Measurements from ENCODE around the gene ANAPC7. TPM values are rescaled to one million over a fixed set of nuclear protein-coding genes. Genes with fewer than 3 reads are reported as not detected.
A peak's percentile ranks its signal among the peaks of the same experiment; 100 is the strongest.
"Not testable (repeated sequence)": the region's sequence is repeated elsewhere in the genome, so short reads cannot be mapped to it uniquely, and the experiment has no call there.

The ANAPC7 gene, protein sequence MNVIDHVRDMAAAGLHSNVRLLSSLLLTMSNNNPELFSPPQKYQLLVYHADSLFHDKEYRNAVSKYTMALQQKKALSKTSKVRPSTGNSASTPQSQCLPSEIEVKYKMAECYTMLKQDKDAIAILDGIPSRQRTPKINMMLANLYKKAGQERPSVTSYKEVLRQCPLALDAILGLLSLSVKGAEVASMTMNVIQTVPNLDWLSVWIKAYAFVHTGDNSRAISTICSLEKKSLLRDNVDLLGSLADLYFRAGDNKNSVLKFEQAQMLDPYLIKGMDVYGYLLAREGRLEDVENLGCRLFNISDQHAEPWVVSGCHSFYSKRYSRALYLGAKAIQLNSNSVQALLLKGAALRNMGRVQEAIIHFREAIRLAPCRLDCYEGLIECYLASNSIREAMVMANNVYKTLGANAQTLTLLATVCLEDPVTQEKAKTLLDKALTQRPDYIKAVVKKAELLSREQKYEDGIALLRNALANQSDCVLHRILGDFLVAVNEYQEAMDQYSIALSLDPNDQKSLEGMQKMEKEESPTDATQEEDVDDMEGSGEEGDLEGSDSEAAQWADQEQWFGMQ
- 79.0 and 84.2 TPM in 2 replicates for total RNA-seq (2014; rRNA removed; shearing (Covaris generic))
- 43.0 and 47.6 TPM in 2 replicates for polyA plus RNA-seq (2015; cell fraction: cytosol; rRNA removed)
- 153 and 184 TPM in 2 replicates for polyA plus RNA-seq (2015; cell fraction: nucleus; rRNA removed)

- peak; percentile 86 for DNase-seq (ENCODE audit: low read depth)
Measured at GRCh38 chr12:110403146-110403975, at the start of gene ANAPC7. Gene ANAPC7, minus strand, starts transcription at chr12:110403708. Its CDS starts 81 bp downstream, at chr12:110403627.

DNA sequence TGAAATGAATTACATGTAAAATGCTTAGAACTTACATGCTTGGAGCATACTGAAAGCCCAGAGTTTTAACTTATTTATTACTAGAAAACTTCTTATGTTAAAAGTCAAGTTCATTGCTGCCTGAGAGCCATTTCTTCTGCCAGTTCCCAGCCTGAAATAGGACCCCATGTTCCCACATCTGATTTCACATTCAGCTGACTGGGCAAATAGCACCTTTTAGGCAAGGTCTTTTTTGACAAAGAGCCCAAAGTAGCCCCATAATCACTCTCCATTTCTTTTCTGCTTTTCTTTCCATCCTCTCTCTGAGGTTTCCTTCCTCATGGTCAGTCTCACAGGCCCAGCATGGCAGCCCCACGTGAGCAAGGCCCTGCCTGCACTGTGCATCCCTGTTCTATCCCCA lies 47.8 kb upstream of the ANAPC7 start:
- DNase-seq (ENCODE audit: low read depth): no peak

DNA sequence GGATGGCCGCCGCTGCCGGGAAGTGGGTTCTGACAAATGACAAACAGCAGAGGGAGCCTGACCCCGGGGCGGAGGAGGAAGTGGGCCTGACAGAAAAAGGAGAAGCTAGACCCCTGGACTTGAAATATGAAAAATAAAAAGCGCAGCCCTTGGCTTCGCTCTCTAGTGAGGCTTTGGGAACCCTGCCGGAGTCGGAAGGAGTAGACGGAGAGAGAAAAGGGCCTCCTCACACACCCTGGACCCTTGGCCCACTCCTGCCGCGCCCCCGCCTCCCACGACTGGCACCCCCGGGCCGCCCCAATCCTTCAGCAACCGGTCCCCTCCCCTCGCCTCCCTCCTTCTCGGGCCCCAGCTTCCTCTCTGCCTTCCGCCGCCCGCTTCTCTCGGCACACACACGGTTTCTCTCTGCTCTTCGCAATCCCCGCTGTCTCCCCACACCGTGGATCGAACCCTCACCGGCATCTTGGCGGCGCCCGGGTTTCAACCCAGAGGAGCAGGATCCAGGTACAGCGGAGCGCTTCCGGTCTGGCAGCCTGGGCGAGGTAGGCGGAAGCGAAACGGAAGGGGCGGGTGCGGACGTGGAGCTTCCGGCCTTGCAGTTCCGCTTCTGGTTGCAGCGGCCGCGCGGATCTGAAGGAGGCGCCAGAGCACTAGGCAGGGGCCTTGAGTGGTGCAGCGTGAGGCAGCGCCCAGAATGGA lies 46.4 kb upstream of the ANAPC7 start, which contains the start of gene ARPC3:
Gene ARPC3 (minus strand): TSS at position 539 of the 699 bp plus-strand sequence. CDS start 77 bp downstream, at position 462.
- peak; percentile 95 for DNase-seq (ENCODE audit: low read depth)

GRCh38 chr12:110444455-110444854 lies 40.9 kb upstream of the ANAPC7 start:
- DNase-seq (ENCODE audit: low read depth): no peak

- peak; percentile 41 for DNase-seq (ENCODE audit: low read depth)
Measured at GRCh38 chr12:110436231-110436630, 32.7 kb upstream of the ANAPC7 start.

DNA sequence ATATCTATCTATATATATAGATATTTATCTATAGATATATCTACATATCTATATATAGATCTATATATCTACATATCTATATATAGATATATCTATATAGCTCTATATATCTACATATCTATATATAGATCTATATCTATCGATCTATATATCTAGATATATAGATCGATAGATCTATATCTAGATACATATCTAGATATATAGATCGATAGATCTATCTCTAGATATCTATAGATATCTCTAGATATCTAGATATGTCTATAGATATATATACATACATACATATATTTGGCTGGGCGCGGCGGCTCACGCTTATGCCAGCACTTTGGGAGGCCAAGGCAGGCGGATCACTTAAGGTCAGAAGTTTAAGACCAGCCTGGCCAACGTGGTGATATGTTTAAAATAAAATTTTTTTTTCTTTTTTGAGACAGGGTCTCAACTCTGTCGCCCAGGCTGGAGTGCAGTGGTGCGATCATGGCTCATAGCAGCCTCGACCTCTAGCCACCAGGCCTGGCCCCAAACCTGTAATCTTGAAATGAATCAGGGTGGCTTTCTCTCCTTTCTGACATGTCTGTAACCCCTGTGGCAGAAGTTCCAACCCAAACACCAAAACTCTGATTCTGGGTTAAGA lies 28.6 kb upstream of the ANAPC7 start:
- no peak for DNase-seq (ENCODE audit: low read depth)

GRCh38 chr12:110429676-110430075 lies 26.2 kb upstream of the ANAPC7 start:
- DNase-seq (ENCODE audit: low read depth): not testable (repeated sequence)

DNA sequence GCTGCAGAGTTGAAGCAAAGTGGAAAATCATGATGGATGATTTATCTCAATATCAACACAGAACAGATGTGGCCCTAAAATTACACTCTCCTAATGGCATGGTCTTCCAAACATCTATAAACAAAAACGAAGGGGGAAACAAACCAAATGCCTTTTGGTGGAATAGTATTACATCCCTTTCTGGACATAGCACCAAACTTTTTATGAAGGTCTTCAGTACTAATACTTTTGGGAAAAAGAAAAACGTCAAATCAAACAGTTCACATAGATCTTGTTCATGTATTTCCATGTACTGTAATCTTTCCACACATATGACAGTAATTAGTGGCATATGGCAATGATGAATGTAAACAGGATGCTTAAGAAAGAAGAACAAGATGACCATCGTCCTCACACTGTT lies 22.9 kb upstream of the ANAPC7 start:
- DNase-seq (ENCODE audit: low read depth): no peak

DNA sequence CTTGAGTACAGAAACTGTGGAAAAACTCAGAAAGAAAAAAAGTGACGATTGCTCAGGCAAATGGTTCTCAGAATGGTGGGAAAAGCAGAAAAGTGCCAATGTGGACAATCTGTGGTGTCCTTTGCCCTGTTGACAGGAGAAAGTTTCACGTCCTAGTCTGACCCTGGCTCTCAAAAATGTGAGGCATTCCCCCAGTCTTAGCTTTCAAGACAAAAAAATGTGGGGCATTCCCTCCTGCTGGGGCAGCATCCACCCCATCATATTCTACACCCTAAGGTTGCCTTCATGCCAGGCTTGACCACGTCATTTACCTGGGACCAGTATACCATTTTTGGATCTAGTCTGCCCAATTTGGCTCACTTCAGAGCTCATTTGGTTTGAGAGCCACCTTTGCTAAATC lies 20.7 kb upstream of the ANAPC7 start:
- DNase-seq (ENCODE audit: low read depth): no peak

DNA sequence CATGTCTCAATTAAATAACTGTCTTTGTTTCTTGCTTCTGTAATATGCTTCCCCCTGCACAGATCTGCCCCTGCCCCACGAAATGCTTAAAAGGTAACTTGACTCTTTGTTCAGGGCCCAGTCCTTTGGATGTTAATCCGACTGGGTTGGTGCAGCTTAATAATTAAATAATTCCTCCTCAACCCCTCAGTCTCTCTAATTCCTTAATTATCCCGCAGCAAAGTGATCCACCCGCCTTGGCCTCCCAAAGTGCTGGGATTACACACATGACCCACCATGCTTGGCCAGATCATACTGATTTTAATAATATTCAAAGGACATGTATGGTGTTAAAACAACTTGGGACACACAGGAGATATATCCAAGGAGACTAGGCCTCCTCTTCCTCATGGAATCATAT lies 18.2 kb upstream of the ANAPC7 start:
- DNase-seq (ENCODE audit: low read depth): no peak

DNA sequence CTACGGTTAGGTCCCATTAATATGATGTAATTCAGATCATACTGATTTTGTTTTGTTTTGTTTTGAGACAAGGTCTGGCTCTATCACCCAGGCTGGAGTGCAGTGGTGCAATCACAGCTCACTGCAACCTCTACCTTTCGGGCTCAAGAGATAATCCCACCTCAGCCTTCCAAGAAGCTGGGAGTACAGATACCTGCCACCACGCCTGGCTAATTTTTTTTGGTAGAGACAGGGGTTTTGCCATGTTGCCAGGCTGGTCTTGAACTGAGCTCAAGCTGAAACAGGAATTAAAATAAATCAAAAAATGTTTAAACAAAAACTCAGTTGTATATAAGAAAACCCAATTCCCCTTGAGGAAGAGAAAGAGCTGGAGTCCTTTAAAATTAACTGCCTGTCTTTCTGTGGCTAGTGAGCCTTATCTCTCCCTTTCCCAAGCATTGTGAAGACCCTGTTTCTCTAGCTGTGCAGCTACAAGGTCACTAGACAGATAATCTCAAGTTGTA lies 17.7 kb upstream of the ANAPC7 start:
- no peak for DNase-seq (ENCODE audit: low read depth)

GRCh38 chr12:110420644-110421043 lies 17.1 kb upstream of the ANAPC7 start:
- DNase-seq (ENCODE audit: low read depth): not testable (repeated sequence)

- not testable (repeated sequence) for DNase-seq (ENCODE audit: low read depth)
Measured at GRCh38 chr12:110417113-110417512, 13.6 kb upstream of the ANAPC7 start.

DNA sequence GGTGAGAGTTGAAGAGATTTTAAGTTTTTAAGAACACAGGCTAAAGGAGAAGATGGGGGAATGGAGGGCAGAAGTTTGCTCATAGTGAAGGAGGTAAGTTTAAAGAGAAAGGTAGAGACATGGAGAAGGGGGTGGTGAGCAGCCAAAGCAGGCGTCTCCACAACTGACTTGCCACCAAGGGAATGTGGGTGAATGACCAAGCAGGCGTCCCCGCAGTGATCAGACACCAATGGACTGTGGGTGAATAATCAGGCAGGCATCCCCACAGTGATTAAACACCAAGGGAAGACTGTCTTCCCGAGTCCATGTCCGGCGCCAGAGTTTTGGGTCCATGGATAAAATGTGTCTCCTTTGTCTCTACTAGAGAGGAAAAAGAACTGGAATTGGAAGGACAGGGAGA lies 6.6 kb upstream of the ANAPC7 start:
- peak; percentile 6 for DNase-seq (ENCODE audit: low read depth)

DNA sequence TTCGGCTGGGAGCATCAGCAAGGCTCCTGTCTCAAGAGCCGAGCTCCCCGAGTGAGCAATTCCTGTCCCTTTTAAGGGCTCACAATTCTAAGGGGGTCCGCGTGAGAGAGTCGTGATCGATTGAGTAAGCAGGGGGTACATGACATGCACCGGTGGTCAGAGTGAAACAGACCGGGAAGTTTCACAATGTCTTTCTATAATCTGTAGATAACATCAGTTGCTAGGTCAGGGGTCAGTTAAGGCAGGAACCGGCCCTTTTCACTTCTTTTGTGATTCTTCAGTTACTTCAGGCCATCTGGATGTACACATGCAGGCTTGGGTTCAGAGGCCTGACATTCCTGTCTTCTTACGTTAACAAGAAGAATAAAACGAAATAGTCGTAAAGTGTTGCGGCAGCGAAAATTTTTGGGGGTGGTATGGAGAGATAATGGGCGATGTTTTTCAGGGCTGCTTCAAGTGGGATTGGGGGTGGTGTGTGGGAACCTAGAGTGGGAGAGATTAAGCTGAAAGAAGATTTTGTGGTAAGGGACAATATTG lies 1.7 kb upstream of the ANAPC7 start:
- not testable (repeated sequence) for DNase-seq (ENCODE audit: low read depth)

DNA sequence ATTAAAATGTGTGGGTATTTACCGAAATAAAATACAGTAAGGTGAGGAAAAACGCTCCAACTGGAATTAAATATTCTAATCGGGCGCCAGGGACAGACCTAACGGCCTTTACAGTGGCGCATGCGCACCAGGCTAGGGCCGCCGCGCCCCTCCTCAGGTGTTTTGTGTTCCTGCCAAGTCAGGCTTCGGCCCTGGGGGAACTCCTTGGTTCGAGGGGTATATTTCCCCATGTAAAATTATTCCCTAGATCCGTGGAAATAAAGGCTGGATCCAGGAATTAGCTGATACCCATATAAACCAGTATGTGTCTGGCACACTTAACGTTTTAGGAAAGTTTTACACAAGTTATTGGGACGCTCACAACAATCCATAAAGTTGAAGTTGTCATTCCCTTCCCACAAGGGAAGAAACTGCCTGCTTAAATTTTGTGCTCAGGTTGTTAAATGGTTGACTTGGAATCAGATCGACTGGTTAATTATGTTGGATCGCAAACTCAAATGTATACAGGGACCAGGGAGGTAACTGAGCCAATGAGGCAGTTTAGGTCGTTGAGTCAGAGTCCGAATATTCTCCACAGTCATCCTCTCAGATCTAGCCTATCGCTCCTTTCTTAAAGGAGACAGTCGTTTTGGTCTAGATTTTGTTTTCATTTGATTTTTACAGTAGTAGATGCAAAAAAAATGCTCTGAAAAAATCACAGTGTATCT lies 621 bp upstream of the ANAPC7 start:
- DNase-seq (ENCODE audit: low read depth): peak; percentile 58

GRCh38 chr12:110382683-110383082 lies 20.8 kb downstream of the ANAPC7 start:
- no peak for DNase-seq (ENCODE audit: low read depth)

DNA sequence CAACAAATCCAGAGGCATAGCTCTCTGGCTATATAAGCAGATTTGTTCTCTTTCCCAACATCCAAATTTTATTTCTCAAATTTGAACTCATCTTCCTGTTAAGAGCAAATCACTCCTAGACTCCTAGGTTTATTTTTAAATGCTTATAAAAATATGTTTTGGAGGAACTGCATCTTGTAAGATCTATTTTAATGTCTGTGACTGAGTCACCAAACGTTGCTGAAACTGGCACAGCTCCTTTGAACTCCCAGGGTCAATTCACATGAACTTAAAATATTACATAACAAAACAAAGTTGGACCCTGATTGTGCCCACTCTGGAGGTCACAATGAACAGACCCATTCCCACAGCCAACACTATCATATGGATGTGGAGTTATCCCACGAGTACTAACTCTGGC lies 23.9 kb downstream of the ANAPC7 start:
- no peak for DNase-seq (ENCODE audit: low read depth)

- DNase-seq (ENCODE audit: low read depth): no peak
Measured at GRCh38 chr12:110379197-110379596, 24.3 kb downstream of the ANAPC7 start.
